Neural cell (in vitro differentiated cells): ENCODE measurements around the gene RAX. TPM values are rescaled to one million over a fixed set of nuclear protein-coding genes. Genes with fewer than 3 reads are reported as not detected.
A peak's percentile ranks its signal among the peaks of the same experiment; 100 is the strongest.

Experiments used
- H2AFZ ChIP-seq: fragments of 200-600, 300-800 bp; sonication (generic), shearing (Covaris generic); 2 replicates; pipeline ENCODE4 v1.6.0; 2014; ENCODE audit warnings: low read depth, mild to moderate bottlenecking, antibody characterized with exemption, low read length, moderate library complexity
- H3F3A ChIP-seq: fragments of 200-600 bp; shearing (Covaris generic); 2 replicates; pipeline ENCODE4 v1.6.1; 2016; ENCODE audit warnings: mild to moderate bottlenecking, moderate library complexity, mixed read lengths, antibody characterized with exemption, low read length; ENCODE audit not compliant: insufficient read depth, poor library complexity, severe bottlenecking
- H3K27ac ChIP-seq: fragments of 200-600, 300-800 bp; sonication (generic), shearing (Covaris generic); 2 replicates; pipeline ENCODE4 v1.5.1; 2014; ENCODE audit warnings: mild to moderate bottlenecking, low read length, moderate library complexity
- H3K27me3 ChIP-seq: fragments of 300-800, 200-600 bp; sonication (generic), shearing (Covaris generic); 2 replicates; pipeline ENCODE4 v1.6.0; 2014; ENCODE audit warnings: mild to moderate bottlenecking, low read depth, low read length, moderate library complexity; ENCODE audit not compliant: insufficient read depth
- H3K36me3 ChIP-seq: fragments of 300-800, 200-600 bp; sonication (generic), shearing (Covaris generic); 2 replicates; pipeline ENCODE4 v1.5.1; 2014; ENCODE audit warnings: mild to moderate bottlenecking, antibody characterized with exemption, low read length, moderate library complexity; ENCODE audit not compliant: insufficient read depth
- H3K4me2 ChIP-seq: fragments of 300-800, 200-600 bp; sonication (generic), shearing (Covaris generic); 2 replicates; pipeline ENCODE4 v1.6.0; 2014; ENCODE audit warnings: mild to moderate bottlenecking, low read length
- H3K4me3 ChIP-seq: fragments of 300-800, 200-600 bp; sonication (generic), shearing (Covaris generic); 2 replicates; pipeline ENCODE4 v1.5.1; 2014; ENCODE audit warnings: mild to moderate bottlenecking, low read length, moderate library complexity
- H3K79me2 ChIP-seq: fragments of 200-600 bp; shearing (Covaris generic); replicated peaks from 2 replicates; pipeline ENCODE4 v1.6.0; 2014; ENCODE audit warnings: mild to moderate bottlenecking, low read length, moderate library complexity; ENCODE audit not compliant: insufficient read depth
- H3K9ac ChIP-seq: fragments of 300-800, 200-600 bp; sonication (generic), shearing (Covaris generic); 2 replicates; pipeline ENCODE4 v1.6.1; 2016; ENCODE audit warnings: mild to moderate bottlenecking, low read length, mixed read lengths
- H3K9me2 ChIP-seq: fragments of 200-600 bp; shearing (Covaris generic); 2 replicates; pipeline ENCODE4 v1.6.1; 2016; ENCODE audit warnings: mild to moderate bottlenecking, low read length, mixed read lengths; ENCODE audit not compliant: insufficient read depth
- H3K9me3 ChIP-seq: fragments of 200-600, 300-800 bp; sonication (generic), shearing (Covaris generic); 2 replicates; pipeline ENCODE4 v1.6.1; 2016; ENCODE audit warnings: mild to moderate bottlenecking, mixed run types, low read length, moderate library complexity, mixed read lengths
- H4K20me1 ChIP-seq: fragments of 200-600 bp; shearing (Covaris generic); 2 replicates; pipeline ENCODE4 v1.6.1; 2016; ENCODE audit warnings: mild to moderate bottlenecking, mixed run types; ENCODE audit not compliant: insufficient read depth
- CTCF ChIP-seq: fragments of 450-650 bp; IDR thresholded peaks from 2 replicates; pipeline ENCODE4 v1.5.1; 2014; ENCODE audit warnings: antibody characterized with exemption, mild to moderate bottlenecking, moderate library complexity; ENCODE audit not compliant: poor library complexity, severe bottlenecking
- EP300 ChIP-seq: fragments of 450-650 bp; conservative IDR thresholded peaks from 2 replicates; pipeline ENCODE4 v1.6.1; 2014; ENCODE audit warnings: antibody characterized with exemption, mild to moderate bottlenecking, moderate library complexity; ENCODE audit not compliant: poor library complexity, severe bottlenecking
- EZH2 ChIP-seq: fragments of 200-600, 300-800 bp; shearing (Covaris generic), sonication (generic); IDR thresholded peaks from 2 replicates; pipeline ENCODE4 v1.6.1; 2014; ENCODE audit warnings: antibody characterized with exemption, low read length, borderline replicate concordance, mild to moderate bottlenecking; ENCODE audit not compliant: insufficient read depth, poor library complexity, severe bottlenecking
- MXI1 ChIP-seq: fragments of 450-650 bp; conservative IDR thresholded peaks from 2 replicates; pipeline ENCODE4 v1.6.1; 2014; ENCODE audit warnings: antibody characterized with exemption, mild to moderate bottlenecking; ENCODE audit not compliant: poor library complexity, severe bottlenecking
- POLR2AphosphoS5 ChIP-seq: IDR thresholded peaks from 2 replicates; pipeline ENCODE4 v1.6.1; 2012
- RAD21 ChIP-seq: fragments of 450-650 bp; conservative IDR thresholded peaks from 2 replicates; pipeline ENCODE4 v1.6.1; 2014; ENCODE audit warnings: antibody characterized with exemption, mild to moderate bottlenecking, moderate library complexity
- REST ChIP-seq: IDR thresholded peaks from 2 replicates; pipeline ENCODE4 v1.6.1; 2012; ENCODE audit warnings: borderline replicate concordance
- SMC3 ChIP-seq: fragments of 450-650 bp; conservative IDR thresholded peaks from 2 replicates; pipeline ENCODE4 v1.6.1; 2014; ENCODE audit warnings: antibody characterized with exemption, mild to moderate bottlenecking, moderate library complexity; ENCODE audit not compliant: poor library complexity
- TAF1 ChIP-seq: IDR thresholded peaks from 2 replicates; pipeline ENCODE4 v1.6.1; 2012; ENCODE audit warnings: low read depth
- polyA minus RNA-seq: library from RNA; depleted of rRNA, polyadenylated mRNA; stranded (reverse); fragments of >200 nt; gene quantifications from 2 replicates; pipeline ENCODE4 v1.2.3, GENCODE V29; 2014
- polyA plus RNA-seq: library from polyadenylated mRNA; depleted of rRNA; stranded (reverse); fragments of >200 nt; gene quantifications from 2 replicates; pipeline ENCODE4 v1.2.3, GENCODE V29; 2014

The RAX gene
- polyA plus RNA-seq (not detected in 2 replicates), polyA minus RNA-seq (not detected in 2 replicates)

GRCh38 chr18:59272891-59273758 lies at the start of gene RAX:
Gene RAX (minus strand): TSS chr18:59273454. CDS start chr18:59273206, 248 bp downstream.
- H3K4me3 ChIP-seq, result peak within 1 kb of the TSS; percentile 63
- H3K27me3 ChIP-seq, result peaks cover 98% of the 10 kb centered on the region
- H2AFZ ChIP-seq, result no peak within 1 kb of the TSS
- H3K27ac ChIP-seq, result no peak within 1 kb of the TSS
- H3K9me2 ChIP-seq, result no peaks in the 10 kb centered on the region
- H3K9ac ChIP-seq, result no peak within 1 kb of the TSS
- H4K20me1 ChIP-seq, result no peaks in the 10 kb centered on the region
- peak within 1 kb of the TSS; percentile 19 for H3K4me2 ChIP-seq
- TF ChIP-seq MXI1 (no peak), CTCF (peak; percentile 25), TAF1 (no peak), RAD21 (no peak), SMC3 (no peak), EZH2 (peak; percentile 53), POLR2AphosphoS5 (no peak), REST (no peak), EP300 (no peak)
- H3F3A ChIP-seq, result no peaks in the 10 kb centered on the region
- peaks cover 4% of the 10 kb centered on the region for H3K9me3 ChIP-seq
- H3K36me3 ChIP-seq, result no peaks in the 10 kb centered on the region
- H3K79me2 ChIP-seq, result no peaks in the 10 kb centered on the region

- H3K4me3 ChIP-seq, result no peak within 1 kb of the TSS
- no peaks in the 10 kb centered on the region for H4K20me1 ChIP-seq
- no peak within 1 kb of the TSS for H2AFZ ChIP-seq
- no peaks in the 10 kb centered on the region for H3K9me3 ChIP-seq
- peaks cover 17% of the 10 kb centered on the region for H3K27me3 ChIP-seq
- TF ChIP-seq MXI1 (no peak), REST (no peak), TAF1 (no peak), EZH2 (no peak), SMC3 (no peak), RAD21 (no peak), EP300 (no peak), CTCF (no peak), POLR2AphosphoS5 (no peak)
- no peaks in the 10 kb centered on the region for H3K79me2 ChIP-seq
- no peaks in the 10 kb centered on the region for H3K36me3 ChIP-seq
- H3K9me2 ChIP-seq, result no peaks in the 10 kb centered on the region
- H3K4me2 ChIP-seq, result no peak within 1 kb of the TSS
- no peaks in the 10 kb centered on the region for H3F3A ChIP-seq
- H3K27ac ChIP-seq, result no peak within 1 kb of the TSS
- H3K9ac ChIP-seq, result no peak within 1 kb of the TSS
These were observed 45.3 kb upstream of the RAX start, which contains the start of gene CPLX4 for GRCh38 chr18:59318460-59319050. Gene CPLX4 (minus strand): TSS chr18:59318649. CDS start chr18:59318462, 187 bp downstream.
